ENCODE measurements around the gene EDRF1. TPM values are rescaled to one million over a fixed set of nuclear protein-coding genes. Genes with fewer than 3 reads are reported as not detected.

The EDRF1 gene
- total and polyA plus RNA-seq, 12 donors, result 8.1 to 35.9 (median 18.6) TPM

GRCh38 chr10:125744909-125745308, 25.4 kb downstream of the EDRF1 start:
- Histone ChIP-seq H3K9me3 (replicated peaks in 1 of 3) (no peaks in the 10 kb centered on the region), H3K27ac (no peak overlapping the region), H3K27me3 (no peaks in the 10 kb centered on the region), H3K4me3 (no peak overlapping the region), H3K36me3 (replicated peaks in 1 of 2) (peaks cover 0 to 85% of the 10 kb centered on the region in 2 donors), H3K4me1 (replicated peaks in 1 of 2) (no peaks in the 10 kb centered on the region)
- WGBS, 4 donors, result 96 to 100% (median 97%) methylated on average over 2 of the region's 2 CpGs
- intact Hi-C loops (cut with DNase I), result loop anchor here in 1 of 2 donors (10.0 kb wide), 1 partner anchor 90 kb away; no protein-coding TSS in a partner anchor
- TF ChIP-seq POLR2A (IDR thresholded peaks at IDR 0.05), result no peak
- TF ChIP-seq, protein P1, sequence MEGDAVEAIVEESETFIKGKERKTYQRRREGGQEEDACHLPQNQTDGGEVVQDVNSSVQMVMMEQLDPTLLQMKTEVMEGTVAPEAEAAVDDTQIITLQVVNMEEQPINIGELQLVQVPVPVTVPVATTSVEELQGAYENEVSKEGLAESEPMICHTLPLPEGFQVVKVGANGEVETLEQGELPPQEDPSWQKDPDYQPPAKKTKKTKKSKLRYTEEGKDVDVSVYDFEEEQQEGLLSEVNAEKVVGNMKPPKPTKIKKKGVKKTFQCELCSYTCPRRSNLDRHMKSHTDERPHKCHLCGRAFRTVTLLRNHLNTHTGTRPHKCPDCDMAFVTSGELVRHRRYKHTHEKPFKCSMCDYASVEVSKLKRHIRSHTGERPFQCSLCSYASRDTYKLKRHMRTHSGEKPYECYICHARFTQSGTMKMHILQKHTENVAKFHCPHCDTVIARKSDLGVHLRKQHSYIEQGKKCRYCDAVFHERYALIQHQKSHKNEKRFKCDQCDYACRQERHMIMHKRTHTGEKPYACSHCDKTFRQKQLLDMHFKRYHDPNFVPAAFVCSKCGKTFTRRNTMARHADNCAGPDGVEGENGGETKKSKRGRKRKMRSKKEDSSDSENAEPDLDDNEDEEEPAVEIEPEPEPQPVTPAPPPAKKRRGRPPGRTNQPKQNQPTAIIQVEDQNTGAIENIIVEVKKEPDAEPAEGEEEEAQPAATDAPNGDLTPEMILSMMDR (IDR thresholded peaks at IDR 0.05), result no peak
- no peak for DNase-seq

DNA sequence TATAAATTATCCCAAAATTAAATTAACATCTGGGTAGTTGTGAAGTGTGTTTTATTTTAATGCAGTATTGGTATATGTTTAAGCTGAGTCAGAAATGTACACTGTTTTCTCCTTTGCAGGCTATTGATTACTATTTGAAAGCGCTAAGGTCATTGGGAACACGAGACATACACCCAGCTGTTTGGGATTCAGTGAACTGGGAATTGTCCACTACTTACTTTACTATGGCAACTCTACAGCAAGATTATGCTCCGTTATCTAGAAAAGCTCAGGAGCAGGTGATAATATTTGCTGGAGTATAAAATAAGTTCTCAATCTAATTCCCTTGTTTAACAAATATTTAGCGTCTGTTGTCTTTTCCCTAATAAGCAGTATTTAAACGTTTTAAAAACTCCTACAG, 27.9 kb downstream of the EDRF1 start:
- H3K4me1 ChIP-seq (replicated peaks in 1 of 2), result no peaks in the 10 kb centered on the region
- H3K9me3 ChIP-seq (replicated peaks in 1 of 3), result no peaks in the 10 kb centered on the region
- no peaks in the 10 kb centered on the region for H3K27me3 ChIP-seq
- intact Hi-C loops (cut with DNase I), result loop anchor here in 1 of 2 donors (10.0 kb wide), 1 partner anchor 87 kb away; no protein-coding TSS in a partner anchor
- H3K4me3 ChIP-seq, result no peak overlapping the region
- TF ChIP-seq, protein P1 (IDR thresholded peaks at IDR 0.05), result no peak
- TF ChIP-seq POLR2A (IDR thresholded peaks at IDR 0.05), result no peak
- WGBS, 4 donors, result 92 to 97% (median 95%) methylated on average over 5 of the region's 5 CpGs
- H3K36me3 ChIP-seq (replicated peaks in 1 of 2), result peaks cover 0 to 76% of the 10 kb centered on the region in 2 donors
- no peak overlapping the region for H3K27ac ChIP-seq
- DNase-seq, result no peak

GRCh38 chr10:125756196-125756595, 36.7 kb downstream of the EDRF1 start:
- H3K4me1 ChIP-seq (replicated peaks in 1 of 2), result no peaks in the 10 kb centered on the region
- no peak overlapping the region for H3K4me3 ChIP-seq
- no peaks in the 10 kb centered on the region for H3K27me3 ChIP-seq
- DNase-seq, result no peak
- TF ChIP-seq, protein P1 (IDR thresholded peaks at IDR 0.05), result no peak
- no peak for TF ChIP-seq POLR2A (IDR thresholded peaks at IDR 0.05)
- WGBS, 4 donors, result 80 to 84% (median 82%) methylated on average over 5 of the region's 5 CpGs
- no peaks in the 10 kb centered on the region for H3K9me3 ChIP-seq (replicated peaks in 1 of 3)
- intact Hi-C loops (cut with DNase I), result no loop called here
- peaks cover 0 to 59% of the 10 kb centered on the region in 2 donors for H3K36me3 ChIP-seq (replicated peaks in 1 of 2)
- H3K27ac ChIP-seq, result no peak overlapping the region

GRCh38 chr10:125756853-125757487, 37.5 kb downstream of the EDRF1 start:
- H3K4me3 ChIP-seq, result no peak overlapping the region
- no peak overlapping the region for H3K27ac ChIP-seq
- no peaks in the 10 kb centered on the region for H3K27me3 ChIP-seq
- no peaks in the 10 kb centered on the region for H3K4me1 ChIP-seq (replicated peaks in 1 of 2)
- WGBS, 4 donors, result 92 to 96% (median 94%) methylated on average over 5 of the region's 5 CpGs
- peaks cover 0 to 51% of the 10 kb centered on the region in 2 donors for H3K36me3 ChIP-seq (replicated peaks in 1 of 2)
- DNase-seq, result no peak
- intact Hi-C loops (cut with DNase I), result no loop called here
- TF ChIP-seq, protein P1 (IDR thresholded peaks at IDR 0.05), result no peak
- no peak for TF ChIP-seq POLR2A (IDR thresholded peaks at IDR 0.05)
- H3K9me3 ChIP-seq (replicated peaks in 1 of 3), result no peaks in the 10 kb centered on the region
